Measurements from ENCODE around the gene ADD3. TPM values are rescaled to one million over a fixed set of nuclear protein-coding genes. Genes with fewer than 3 reads are reported as not detected.

ADD3 gene
- total and polyA plus RNA-seq, 9 donors = 65.3 to 110 (median 81.0) TPM

DNA sequence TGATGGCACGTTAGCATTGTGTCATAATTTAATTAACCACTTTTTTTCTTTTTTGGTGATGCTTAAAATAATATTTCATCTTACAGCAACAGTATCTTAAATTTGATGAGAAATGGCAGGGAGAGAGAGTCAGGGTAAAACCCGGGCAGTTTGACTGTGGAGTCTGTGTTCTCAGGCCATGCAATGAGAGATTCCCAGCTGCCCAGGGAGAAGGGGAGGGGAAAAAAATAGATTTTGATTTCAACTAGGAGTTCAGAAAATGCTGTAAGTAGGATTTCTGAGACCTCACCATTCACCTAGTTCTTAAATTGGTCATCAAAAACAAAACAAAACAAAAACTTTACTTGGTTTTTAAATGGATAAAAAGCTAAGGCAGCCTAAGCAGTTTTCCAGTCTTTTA, 47.1 kb upstream of the ADD3 start:
- TF ChIP-seq POLR2A (IDR thresholded peaks at IDR 0.05) (no peak), EP300 (IDR thresholded peaks at IDR 0.05) (no peak)
- TF ChIP-seq, protein P1, sequence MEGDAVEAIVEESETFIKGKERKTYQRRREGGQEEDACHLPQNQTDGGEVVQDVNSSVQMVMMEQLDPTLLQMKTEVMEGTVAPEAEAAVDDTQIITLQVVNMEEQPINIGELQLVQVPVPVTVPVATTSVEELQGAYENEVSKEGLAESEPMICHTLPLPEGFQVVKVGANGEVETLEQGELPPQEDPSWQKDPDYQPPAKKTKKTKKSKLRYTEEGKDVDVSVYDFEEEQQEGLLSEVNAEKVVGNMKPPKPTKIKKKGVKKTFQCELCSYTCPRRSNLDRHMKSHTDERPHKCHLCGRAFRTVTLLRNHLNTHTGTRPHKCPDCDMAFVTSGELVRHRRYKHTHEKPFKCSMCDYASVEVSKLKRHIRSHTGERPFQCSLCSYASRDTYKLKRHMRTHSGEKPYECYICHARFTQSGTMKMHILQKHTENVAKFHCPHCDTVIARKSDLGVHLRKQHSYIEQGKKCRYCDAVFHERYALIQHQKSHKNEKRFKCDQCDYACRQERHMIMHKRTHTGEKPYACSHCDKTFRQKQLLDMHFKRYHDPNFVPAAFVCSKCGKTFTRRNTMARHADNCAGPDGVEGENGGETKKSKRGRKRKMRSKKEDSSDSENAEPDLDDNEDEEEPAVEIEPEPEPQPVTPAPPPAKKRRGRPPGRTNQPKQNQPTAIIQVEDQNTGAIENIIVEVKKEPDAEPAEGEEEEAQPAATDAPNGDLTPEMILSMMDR (IDR thresholded peaks at IDR 0.05) = no peak
- intact Hi-C loops (cut with DNase I) = loop anchor here in 1 of 4 donors (5.0 kb wide), 1 partner anchor 1927 kb away; no protein-coding TSS in a partner anchor
- WGBS, 3 donors = 42 to 54% (median 49%) methylated on average over 2 of the region's 2 CpGs

DNA sequence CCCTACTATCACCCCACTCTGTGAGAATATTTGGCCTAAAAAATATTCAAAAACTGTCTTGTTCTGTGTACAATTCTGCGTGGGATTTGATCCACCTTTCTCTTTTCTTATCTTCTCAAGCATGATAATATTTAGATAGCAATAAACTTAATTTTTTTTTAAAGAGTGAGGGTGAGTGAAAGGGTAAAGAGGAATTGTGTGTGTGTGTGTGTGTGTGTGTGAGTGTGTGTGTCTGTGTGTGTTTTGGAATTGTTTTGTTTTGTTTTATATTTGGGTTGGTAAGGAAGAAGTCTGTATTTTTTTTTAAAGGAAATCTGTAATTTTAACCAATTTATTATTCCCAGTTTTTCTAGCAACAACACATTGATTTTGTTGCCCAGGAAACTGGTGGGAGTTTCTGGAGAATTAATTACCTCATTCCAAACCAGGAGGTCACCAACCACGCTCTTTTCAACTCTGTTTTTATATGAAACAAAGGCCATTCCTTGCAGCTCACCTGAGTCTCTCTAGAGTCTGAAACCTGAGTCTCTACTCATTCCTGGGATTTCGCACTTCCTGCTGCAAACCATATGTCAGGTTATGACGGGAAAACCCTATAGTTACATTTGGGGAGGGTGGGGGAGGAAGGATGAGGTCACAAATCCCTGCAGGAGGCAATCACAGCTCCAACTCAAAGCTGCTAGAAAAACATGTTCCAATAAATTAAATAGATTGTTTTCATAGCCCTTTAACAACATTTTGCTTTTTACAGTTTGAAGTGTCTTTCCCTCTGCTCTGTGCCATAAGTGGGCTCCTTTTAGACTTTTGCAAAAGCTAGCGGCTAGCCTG, 46.4 kb upstream of the ADD3 start:
- TF ChIP-seq EP300 (IDR thresholded peaks at IDR 0.05) (no peak), POLR2A (IDR thresholded peaks at IDR 0.05) (no peak)
- TF ChIP-seq, protein P1 (IDR thresholded peaks at IDR 0.05) = no peak
- Histone ChIP-seq H3K27me3 (no peaks in the 10 kb centered on the region), H3K36me3 (no peaks in the 10 kb centered on the region), H3K9me3 (no peaks in the 10 kb centered on the region), H3K4me1 (ENCODE audit: insufficient read depth) (peaks cover 2% of the 10 kb centered on the region), H3K4me3 (no peak overlapping the region), H3K27ac (no peak overlapping the region)
- DNase-seq = no peak
- 48 to 57% (median 54%) methylated on average over 5 of the region's 5 CpGs for WGBS, 3 donors
- intact Hi-C loops (cut with DNase I) = loop anchor here in 1 of 4 donors (5.0 kb wide), 1 partner anchor 1926 kb away; no protein-coding TSS in a partner anchor

More for the DNA sequence above, 47.1 kb upstream of the ADD3 start:
- Histone ChIP-seq H3K4me3 (no peak overlapping the region), H3K27me3 (no peaks in the 10 kb centered on the region), H3K27ac (no peak overlapping the region), H3K9me3 (no peaks in the 10 kb centered on the region), H3K4me1 (ENCODE audit: insufficient read depth) (peaks cover 2% of the 10 kb centered on the region), H3K36me3 (no peaks in the 10 kb centered on the region)
- DNase-seq = no peak

DNA sequence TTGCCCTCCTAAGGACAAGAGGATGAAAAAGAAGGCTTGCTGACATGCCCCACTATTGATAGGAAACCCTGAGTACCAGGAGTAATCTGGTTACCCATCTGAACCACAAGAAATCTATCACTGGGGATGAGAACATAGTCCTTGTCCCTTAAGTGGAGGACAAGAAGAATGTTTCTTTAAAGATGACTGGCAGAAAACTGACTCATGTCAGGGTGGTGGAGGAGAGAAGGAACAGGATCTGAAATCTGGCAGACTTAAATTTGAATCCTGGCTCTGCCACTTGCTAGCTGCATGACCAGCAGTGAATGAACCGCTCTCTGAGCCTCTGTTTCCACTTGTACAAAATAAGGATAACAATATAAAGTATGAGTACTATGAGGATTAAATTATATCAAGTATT, 45.5 kb upstream of the ADD3 start:
- TF ChIP-seq, protein P1 (IDR thresholded peaks at IDR 0.05) = no peak
- TF ChIP-seq EP300 (IDR thresholded peaks at IDR 0.05) (no peak), POLR2A (IDR thresholded peaks at IDR 0.05) (no peak)
- Histone ChIP-seq H3K27ac (no peak overlapping the region), H3K9me3 (no peaks in the 10 kb centered on the region), H3K4me3 (no peak overlapping the region), H3K4me1 (ENCODE audit: insufficient read depth) (peaks cover 3% of the 10 kb centered on the region), H3K27me3 (no peaks in the 10 kb centered on the region), H3K36me3 (no peaks in the 10 kb centered on the region)
- no peak for DNase-seq
- 88 to 99% (median 97%) methylated on average over 1 of the region's 1 CpG for WGBS, 3 donors
- intact Hi-C loops (cut with DNase I) = loop anchor here in 1 of 4 donors (5.0 kb wide), 1 partner anchor 1925 kb away; no protein-coding TSS in a partner anchor

DNA sequence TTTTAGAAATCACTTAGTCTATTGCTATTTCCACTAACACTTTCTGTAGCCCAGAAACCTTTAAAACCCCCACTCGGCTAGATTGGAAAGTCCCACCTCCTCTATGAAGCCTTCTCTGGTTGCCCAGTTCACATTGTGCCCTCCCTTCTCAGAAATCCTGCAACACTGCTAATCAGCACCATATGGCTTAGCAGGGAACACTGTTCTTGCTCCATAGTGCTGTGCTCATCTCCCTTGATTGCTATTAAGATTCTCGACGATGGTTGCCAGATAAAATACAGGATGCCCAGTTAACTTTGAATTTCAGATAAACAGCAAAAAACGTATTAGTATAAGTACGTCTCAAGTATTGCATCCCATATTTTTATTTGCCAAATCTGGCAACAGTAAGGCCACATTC, 44.3 kb upstream of the ADD3 start:
- DNase-seq = no peak
- TF ChIP-seq EP300 (IDR thresholded peaks at IDR 0.05) (no peak), POLR2A (IDR thresholded peaks at IDR 0.05) (no peak)
- TF ChIP-seq, protein P1 (IDR thresholded peaks at IDR 0.05) = no peak
- Histone ChIP-seq H3K27me3 (no peaks in the 10 kb centered on the region), H3K4me1 (ENCODE audit: insufficient read depth) (peaks cover 6% of the 10 kb centered on the region), H3K36me3 (no peaks in the 10 kb centered on the region), H3K9me3 (no peaks in the 10 kb centered on the region), H3K4me3 (no peak overlapping the region), H3K27ac (no peak overlapping the region)
- 73 to 80% (median 73%) methylated on average over 5 of the region's 5 CpGs for WGBS, 3 donors
- intact Hi-C loops (cut with DNase I) = loop anchor here in 1 of 4 donors (5.0 kb wide), 1 partner anchor 1924 kb away; no protein-coding TSS in a partner anchor

Data from ovary (tissue), 9 donors.